IPS-NIHi7 (cell line): Measurements from ENCODE around the gene LRRN2.
"Not testable (repeated sequence)": the region's sequence is repeated elsewhere in the genome, so short reads cannot be mapped to it uniquely, and the experiment has no call there.

Source experiments
- DNase-seq: peaks from one replicate; pipeline ENCODE4 v3.0.0; 2012; ENCODE audit warnings: mixed read lengths; ENCODE audit errors: extremely low spot score

The LRRN2 gene

GRCh38 chr1:204630132-204630905 lies 55.2 kb downstream of the LRRN2 start:
- DNase-seq = no peak

- DNase-seq = not testable (repeated sequence)
Observed at GRCh38 chr1:204629459-204629858, 56.1 kb downstream of the LRRN2 start.

GRCh38 chr1:204628868-204629267 lies 56.7 kb downstream of the LRRN2 start:
- DNase-seq = no peak

GRCh38 chr1:204627436-204627835 lies 58.1 kb downstream of the LRRN2 start:
- no peak for DNase-seq

- no peak for DNase-seq
Observed at GRCh38 chr1:204626381-204626780, 59.2 kb downstream of the LRRN2 start.

- no peak for DNase-seq
Observed at GRCh38 chr1:204624631-204625216, 60.8 kb downstream of the LRRN2 start.

- peak; percentile 45 for DNase-seq
Observed at GRCh38 chr1:204623894-204624361, 61.6 kb downstream of the LRRN2 start.

- DNase-seq = peak; percentile 59
Observed at GRCh38 chr1:204623365-204623893, 62.1 kb downstream of the LRRN2 start.

GRCh38 chr1:204621996-204622395 lies 63.5 kb downstream of the LRRN2 start:
- no peak for DNase-seq

GRCh38 chr1:204621396-204621795 lies 64.1 kb downstream of the LRRN2 start:
- no peak for DNase-seq

GRCh38 chr1:204619721-204620120 lies 65.8 kb downstream of the LRRN2 start:
- no peak for DNase-seq

- DNase-seq = no peak
Observed at GRCh38 chr1:204618148-204618760, 67.3 kb downstream of the LRRN2 start.

GRCh38 chr1:204617256-204618147 lies 68.0 kb downstream of the LRRN2 start:
- no peak for DNase-seq

- no peak for DNase-seq
Observed at GRCh38 chr1:204616641-204617040, 68.9 kb downstream of the LRRN2 start.

GRCh38 chr1:204615881-204616280 lies 69.7 kb downstream of the LRRN2 start:
- no peak for DNase-seq

- DNase-seq = no peak
Observed at GRCh38 chr1:204613636-204614035, 71.9 kb downstream of the LRRN2 start.

GRCh38 chr1:204612326-204612725 lies 73.2 kb downstream of the LRRN2 start:
- no peak for DNase-seq

GRCh38 chr1:204611036-204611435 lies 74.5 kb downstream of the LRRN2 start:
- no peak for DNase-seq

- DNase-seq = no peak
Observed at GRCh38 chr1:204607910-204608309, 77.6 kb downstream of the LRRN2 start.

GRCh38 chr1:204605791-204606190 lies 79.7 kb downstream of the LRRN2 start:
- no peak for DNase-seq

GRCh38 chr1:204602871-204603542 lies 82.5 kb downstream of the LRRN2 start:
- DNase-seq = no peak
